HepG2 (cell line): ENCODE results near the gene PRSS8. TPM values are rescaled to one million over a fixed set of nuclear protein-coding genes. Genes with fewer than 3 reads are reported as not detected.

ENCODE experiments used
- ARID4A ChIP-seq: sonication (generic); formaldehyde crosslinking; IDR thresholded peaks from 2 replicates; pipeline ENCODE4 v1.5.0; 2020; ENCODE audit warnings: mild to moderate bottlenecking, missing genetic modification reagents, borderline replicate concordance
- HBP1 ChIP-seq: IDR thresholded peaks from 2 replicates; pipeline ENCODE4 v1.6.1; 2016; ENCODE audit warnings: low read depth, control low read depth
- HNRNPH1 ChIP-seq: fragments of 200-400 bp; formaldehyde crosslinking; optimal IDR thresholded peaks from 2 replicates; pipeline ENCODE3; 2017; ENCODE audit warnings: mild to moderate bottlenecking, low read depth, low read length
- HNRNPL ChIP-seq: fragments of 200-400 bp; formaldehyde crosslinking; IDR thresholded peaks from 2 replicates; pipeline ENCODE4 v1.6.1; 2017; ENCODE audit warnings: mild to moderate bottlenecking, low read depth, low read length
- KDM5B ChIP-seq: sonication (generic); formaldehyde crosslinking; IDR thresholded peaks from 2 replicates; pipeline ENCODE4 v1.4.0; 2020; ENCODE audit warnings: missing genetic modification reagents, mild to moderate bottlenecking, borderline replicate concordance
- MXD1 ChIP-seq: sonication (generic); formaldehyde crosslinking; IDR thresholded peaks from 2 replicates; pipeline ENCODE4 v1.4.0; 2020; ENCODE audit warnings: mild to moderate bottlenecking, missing genetic modification reagents
- SKIL ChIP-seq: sonication (generic); formaldehyde crosslinking; IDR thresholded peaks from 2 replicates; pipeline ENCODE4 v1.8.0; 2022; ENCODE audit warnings: missing genetic modification reagents, mild to moderate bottlenecking, moderate library complexity, borderline replicate concordance
- STAT6 ChIP-seq: sonication (generic); formaldehyde crosslinking; IDR thresholded peaks from 2 replicates; pipeline ENCODE4 v1.4.0; 2020; ENCODE audit warnings: missing genetic modification reagents, mild to moderate bottlenecking, borderline replicate concordance
- THAP7 ChIP-seq: sonication (generic); formaldehyde crosslinking; IDR thresholded peaks from 2 replicates; pipeline ENCODE4 v1.8.1; 2023; ENCODE audit warnings: mild to moderate bottlenecking, missing genetic modification reagents
- THAP8 ChIP-seq: sonication (generic); formaldehyde crosslinking; IDR thresholded peaks from 2 replicates; pipeline ENCODE4 v1.5.1; 2020; ENCODE audit warnings: missing genetic modification reagents, mild to moderate bottlenecking, borderline replicate concordance
- ZNF24 ChIP-seq: fragments of 450-650 bp; IDR thresholded peaks from 2 replicates; pipeline ENCODE4 v1.6.1; 2017; ENCODE audit warnings: antibody characterized with exemption, mild to moderate bottlenecking
- ZNF317 ChIP-seq: sonication (generic); formaldehyde crosslinking; IDR thresholded peaks from 2 replicates; pipeline ENCODE4 v1.5.0; 2020; ENCODE audit warnings: mild to moderate bottlenecking, missing genetic modification reagents
- ZNF563 ChIP-seq: sonication (generic); formaldehyde crosslinking; IDR thresholded peaks from 2 replicates; pipeline ENCODE4 v1.8.0; 2022; ENCODE audit warnings: mild to moderate bottlenecking, moderate library complexity, missing genetic modification reagents
- ZNF580 ChIP-seq: IDR thresholded peaks from 2 replicates; pipeline ENCODE4 v1.6.1; 2016; ENCODE audit warnings: low read depth, borderline replicate concordance
- polyA plus RNA-seq, 8 experiments: library from polyadenylated mRNA; depleted of rRNA in 3 of 8; stranded (reverse) in 7 of 8; unstranded in 1 of 8; fragments of >200 nt; fragmentation: Illumina TruSeq in 4 of 8; extraction: Trizol in 4 of 8; gene quantifications; 2 replicates each; pipeline versions ENCODE4 v1.2.1 to v1.2.3, GENCODE V29; 2011 to 2016; ENCODE audit warnings: low read depth in 4 of 8, missing spikeins in 1 of 8, mixed read lengths in 1 of 8; ENCODE audit not compliant: insufficient read depth in 1 of 8
- total RNA-seq, 5 experiments: library from RNA; depleted of rRNA; stranded (reverse); fragments of >200 nt; fragmentation: Illumina TruSeq; extraction: Trizol; gene quantifications; 2 replicates each; pipeline ENCODE4 v1.2.3, GENCODE V29; 2016; ENCODE audit warnings: low read depth in 1 of 5

Gene PRSS8
- total and polyA plus RNA-seq, 2 of the 13 experiments (the other 11 are each of a cell fraction or from before 2014, with no cell fraction given), result 2.6 to 7.2 TPM

GRCh38 chr16:31108035-31108793, 27.3 kb downstream of the PRSS8 start, which contains the start of gene BCKDK (continued):
- 0 out of 2 replicates have a peak, but pooled peaks have one; percentile 70 for TF ChIP-seq THAP7
- TF ChIP-seq STAT6 (CRISPR knock-in tag), result no peak; the same call in 1 of the 2 replicates
- TF ChIP-seq ARID4A (CRISPR knock-in tag), result peak; percentile 91
- peak; percentile 93; the same call in 1 of the 2 replicates for TF ChIP-seq ZNF563 (CRISPR knock-in tag)
- peak; percentile 90 for TF ChIP-seq MXD1 (CRISPR knock-in tag)
- no peak; the same call in 1 of the 2 replicates for TF ChIP-seq THAP8 (CRISPR knock-in tag)
- TF ChIP-seq KDM5B (CRISPR knock-in tag), result peak; percentile 90
- TF ChIP-seq HBP1 (CRISPR knock-in tag), result peak; percentile 23; the same call in 1 of the 2 replicates
- TF ChIP-seq ZNF580 (CRISPR knock-in tag), result no peak
- TF ChIP-seq ZNF24, result no peak
- no peak for TF ChIP-seq HNRNPL
- TF ChIP-seq HNRNPH1, result no peak
- TF ChIP-seq ZNF317, result peak; percentile 7; the same call in 1 of the 2 replicates
- TF ChIP-seq SKIL (CRISPR knock-in tag), result peak; percentile 67; the same call in 1 of the 2 replicates
